Subcutaneous adipose tissue (tissue), 4 donors: ENCODE results near the gene CDKL4. TPM values are rescaled to one million over a fixed set of nuclear protein-coding genes. Genes with fewer than 3 reads are reported as not detected.

Source experiments
- total RNA-seq, 4 donors: library from RNA; depleted of rRNA; stranded (reverse); fragments of >200 nt; gene quantifications; one replicate each; pipeline ENCODE4 v1.1.0, GENCODE V29; 2016
- TF ChIP-seq, protein P1 (sequence below): fragments of 450-650 bp; IDR thresholded peaks from one replicate; pipeline ENCODE4 v1.5.1; 2016; ENCODE audit warnings: low read depth, mild to moderate bottlenecking, control low read depth, antibody characterized with exemption, moderate library complexity

Gene CDKL4
- total RNA-seq, 4 donors from 2014 or later, result 0.85 to 3.1 (median 2.6) TPM; not detected in 1

DNA sequence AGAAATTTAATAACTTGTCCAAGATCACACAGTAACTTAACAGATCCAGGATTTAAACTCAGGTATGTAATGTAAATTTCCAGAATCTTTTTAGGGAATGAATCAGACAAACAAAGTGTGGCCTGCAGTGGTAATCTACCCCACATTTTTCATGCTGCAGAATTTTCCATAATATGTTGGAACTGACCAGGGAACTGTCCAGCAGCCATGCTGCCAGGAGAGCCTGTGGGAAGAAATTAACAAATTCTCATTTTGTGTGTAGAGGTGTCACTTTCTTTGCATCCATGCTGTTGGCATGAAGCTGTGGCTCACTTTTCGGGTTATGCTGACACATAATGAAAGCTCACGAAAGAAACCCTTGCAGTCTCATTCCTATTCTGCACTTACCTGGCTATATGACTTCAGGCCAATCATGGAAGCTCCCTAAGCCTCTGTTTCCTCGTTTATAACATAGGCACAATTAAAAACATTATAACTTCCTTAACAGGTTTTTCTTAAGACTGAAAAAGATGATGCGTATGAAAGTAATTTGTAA is 54.7 kb downstream of the CDKL4 start:
- TF ChIP-seq, protein P1, sequence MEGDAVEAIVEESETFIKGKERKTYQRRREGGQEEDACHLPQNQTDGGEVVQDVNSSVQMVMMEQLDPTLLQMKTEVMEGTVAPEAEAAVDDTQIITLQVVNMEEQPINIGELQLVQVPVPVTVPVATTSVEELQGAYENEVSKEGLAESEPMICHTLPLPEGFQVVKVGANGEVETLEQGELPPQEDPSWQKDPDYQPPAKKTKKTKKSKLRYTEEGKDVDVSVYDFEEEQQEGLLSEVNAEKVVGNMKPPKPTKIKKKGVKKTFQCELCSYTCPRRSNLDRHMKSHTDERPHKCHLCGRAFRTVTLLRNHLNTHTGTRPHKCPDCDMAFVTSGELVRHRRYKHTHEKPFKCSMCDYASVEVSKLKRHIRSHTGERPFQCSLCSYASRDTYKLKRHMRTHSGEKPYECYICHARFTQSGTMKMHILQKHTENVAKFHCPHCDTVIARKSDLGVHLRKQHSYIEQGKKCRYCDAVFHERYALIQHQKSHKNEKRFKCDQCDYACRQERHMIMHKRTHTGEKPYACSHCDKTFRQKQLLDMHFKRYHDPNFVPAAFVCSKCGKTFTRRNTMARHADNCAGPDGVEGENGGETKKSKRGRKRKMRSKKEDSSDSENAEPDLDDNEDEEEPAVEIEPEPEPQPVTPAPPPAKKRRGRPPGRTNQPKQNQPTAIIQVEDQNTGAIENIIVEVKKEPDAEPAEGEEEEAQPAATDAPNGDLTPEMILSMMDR, result no peak

DNA sequence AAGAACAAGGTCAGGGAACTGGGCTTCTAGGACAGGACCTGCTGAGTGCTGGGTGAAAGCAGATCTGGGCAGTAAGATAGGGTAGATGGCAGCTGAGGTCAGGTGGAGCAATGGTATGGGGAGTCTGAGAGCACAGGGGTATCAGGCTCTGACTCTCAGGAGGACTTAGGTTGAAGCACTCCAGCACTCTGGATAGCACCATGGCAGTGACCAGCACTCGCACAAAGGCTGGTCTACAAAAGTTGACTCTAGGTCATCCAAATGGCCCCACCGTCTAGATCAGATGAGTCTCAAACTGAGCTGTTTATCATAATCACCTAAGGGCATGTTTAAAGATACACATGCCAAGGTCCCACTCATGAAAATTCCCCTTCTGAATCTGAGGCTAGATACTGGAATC is 60.1 kb downstream of the CDKL4 start:
- TF ChIP-seq, protein P1, result no peak

DNA sequence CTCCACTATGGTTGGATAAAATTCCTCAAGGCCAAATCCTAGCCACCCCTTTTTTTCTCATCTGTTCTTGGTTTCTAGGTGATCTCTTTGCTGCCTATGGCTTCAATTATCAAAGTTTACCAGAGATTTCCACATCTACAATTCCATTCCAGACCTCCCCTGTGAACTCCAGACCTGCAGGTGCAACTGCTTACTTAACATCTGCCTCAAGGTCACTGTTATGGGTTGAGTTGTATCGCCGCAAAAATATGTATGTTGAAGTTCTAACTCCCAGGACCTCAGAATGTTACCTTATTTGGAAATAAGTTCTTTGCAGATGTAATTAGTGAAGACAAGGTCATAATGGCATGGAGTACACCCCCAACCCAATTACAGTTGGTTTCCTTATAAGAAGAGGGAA is 62.5 kb downstream of the CDKL4 start:
- TF ChIP-seq, protein P1, result no peak

DNA sequence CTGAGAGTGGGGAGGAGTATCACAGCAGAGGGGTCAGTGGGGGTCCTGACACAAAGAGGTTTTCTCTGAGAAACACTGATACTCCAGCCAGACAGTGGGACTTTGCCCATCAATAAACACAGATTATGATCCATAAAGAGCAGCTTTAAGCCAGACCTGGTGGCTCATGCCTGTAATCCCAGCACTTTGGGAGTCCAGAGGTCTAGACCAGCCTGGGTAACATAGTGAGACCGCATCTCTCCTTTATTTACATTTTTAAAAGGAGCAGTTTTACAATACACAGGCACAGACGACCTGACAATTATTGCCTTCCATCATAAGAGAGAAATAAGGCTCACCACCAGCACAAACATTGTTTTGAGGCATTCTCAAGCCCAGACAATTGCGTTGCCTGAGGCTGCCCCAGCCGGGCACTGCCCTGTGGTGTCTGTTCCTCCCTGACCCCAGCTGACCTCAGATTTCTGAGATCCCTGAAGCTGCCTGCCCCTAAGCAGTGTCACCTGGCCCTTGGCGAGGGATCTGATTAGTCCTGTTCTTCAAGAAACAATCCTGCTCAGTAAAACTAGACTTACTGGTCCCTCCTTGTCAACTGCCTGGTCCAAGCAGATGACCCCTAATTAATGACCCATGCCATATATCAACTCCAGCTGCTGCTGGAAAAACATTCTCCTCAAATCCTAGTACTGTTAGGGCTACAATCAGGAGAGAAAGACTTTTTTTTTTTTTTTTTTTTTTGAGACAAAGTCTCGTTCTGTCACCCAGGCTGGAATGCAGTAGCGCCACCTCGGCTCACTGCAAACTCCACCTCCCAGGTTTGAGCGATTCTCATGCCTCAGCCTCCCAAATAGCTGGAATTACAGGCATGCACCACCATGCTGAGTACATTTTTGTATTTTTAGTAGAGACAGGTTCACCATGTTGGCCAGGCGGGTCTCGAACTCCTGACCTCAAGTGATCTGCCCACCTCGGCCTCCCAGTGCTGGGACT is 63.5 kb downstream of the CDKL4 start:
- TF ChIP-seq, protein P1, result no peak

DNA sequence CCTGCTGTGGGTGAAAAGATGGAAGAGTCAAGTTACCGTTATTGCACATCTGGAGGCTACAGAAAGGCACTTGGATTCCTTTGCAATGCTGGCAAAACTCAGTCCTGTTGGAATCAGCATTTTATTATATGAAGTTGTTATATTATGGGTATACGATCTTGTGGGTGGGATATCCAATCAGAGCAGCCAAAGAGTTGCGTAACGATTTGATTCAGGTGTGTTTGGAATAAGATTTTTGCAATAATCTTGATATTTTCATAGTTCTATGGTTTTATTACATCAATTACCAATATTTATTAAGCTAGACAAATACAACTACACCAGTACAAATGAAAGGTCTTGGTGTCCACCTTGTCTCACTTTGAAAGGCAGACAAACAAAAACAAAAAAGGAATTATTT is 65.0 kb downstream of the CDKL4 start:
- TF ChIP-seq, protein P1, result no peak

DNA sequence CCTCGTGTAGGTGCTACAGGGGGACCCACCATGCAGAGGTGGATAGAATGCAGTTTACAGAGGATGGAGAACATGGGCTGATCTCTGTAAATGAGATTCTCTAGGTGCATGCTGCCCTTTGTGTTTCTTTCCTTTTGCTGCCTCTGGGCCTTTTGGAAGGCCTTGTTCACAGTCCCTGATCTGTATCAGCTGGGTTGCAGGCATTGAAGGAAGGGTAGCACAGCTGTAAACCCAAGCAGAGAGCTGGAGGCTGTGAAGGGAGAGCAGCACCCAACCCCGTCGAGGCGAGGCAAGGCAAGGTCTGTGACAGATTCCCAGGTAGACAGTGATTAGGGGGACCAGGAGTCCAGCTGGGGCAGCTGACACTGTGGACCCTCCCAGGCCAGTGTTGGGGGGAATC is 66.8 kb downstream of the CDKL4 start:
- TF ChIP-seq, protein P1, result no peak

DNA sequence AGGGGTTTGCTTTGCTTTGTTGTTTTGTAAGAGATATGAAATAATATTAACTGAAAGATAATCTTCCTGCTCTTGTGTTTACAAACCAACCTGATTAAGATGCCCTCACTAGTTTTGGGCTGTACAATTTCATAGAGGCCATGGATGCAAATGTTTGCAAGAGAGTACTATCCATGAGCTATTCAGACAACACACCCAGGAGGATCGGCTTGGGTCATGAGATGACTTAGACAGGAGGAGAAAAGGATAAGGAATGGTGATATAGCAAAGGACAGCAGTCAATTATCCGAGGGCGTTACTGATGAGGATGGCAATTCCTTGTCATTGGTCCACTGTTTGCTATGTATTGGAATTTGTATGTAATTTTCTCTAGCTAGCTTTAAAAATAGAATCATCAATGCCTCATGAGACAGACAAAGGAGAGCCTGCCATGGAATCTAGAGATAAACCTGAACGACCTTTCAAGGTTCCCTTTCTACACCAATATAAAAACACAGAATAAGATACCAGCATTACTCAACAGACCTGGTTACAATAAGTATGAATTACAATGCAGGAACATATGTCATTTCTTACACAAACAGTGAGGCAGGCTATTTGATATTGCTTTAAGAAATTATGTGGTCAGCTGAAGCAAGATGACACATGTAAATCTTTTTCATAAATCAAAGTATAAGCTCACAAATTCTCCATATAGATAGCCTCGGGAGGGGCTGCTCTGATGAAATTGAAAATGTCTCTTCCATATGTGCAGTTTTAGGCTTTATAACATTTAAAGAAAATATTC is 68.6 kb downstream of the CDKL4 start:
- TF ChIP-seq, protein P1, result no peak
